Mucosa of rectum (tissue), 2 donors: Measurements from ENCODE around the gene RAB40B.

ENCODE experiments used
- H3K27ac ChIP-seq, 2 donors: one replicate each; pipeline ENCODE4 v1.7.0; 2013; ENCODE audit warnings: inconsistent platforms in 2 of 2, low read depth in 2 of 2, low read length in 2 of 2
- H3K27me3 ChIP-seq, 2 donors: one replicate each; pipeline ENCODE4 v1.7.0; 2013; ENCODE audit warnings: low read length in 2 of 2; ENCODE audit not compliant: control insufficient read depth in 2 of 2, insufficient read depth in 2 of 2
- H3K36me3 ChIP-seq, 2 donors: one replicate each; pipeline ENCODE4 v1.7.0; 2013; ENCODE audit warnings: low read length in 2 of 2; ENCODE audit not compliant: control insufficient read depth in 2 of 2, insufficient read depth in 2 of 2
- H3K4me1 ChIP-seq, 2 donors: one replicate each; pipeline ENCODE4 v1.7.0; 2013; ENCODE audit warnings: low read length in 2 of 2, mild to moderate bottlenecking in 1 of 2; ENCODE audit not compliant: control insufficient read depth in 2 of 2, insufficient read depth in 2 of 2
- H3K4me3 ChIP-seq, 2 donors: one replicate each; pipeline ENCODE4 v1.7.0; 2013; ENCODE audit warnings: low read length in 2 of 2
- H3K9ac ChIP-seq, 2 donors: one replicate each; pipeline ENCODE4 v1.7.0; 2013; ENCODE audit warnings: low read length in 2 of 2, low read depth in 1 of 2, mild to moderate bottlenecking in 1 of 2
- H3K9me3 ChIP-seq, 2 donors: one replicate each; pipeline ENCODE4 v1.7.0; 2013; ENCODE audit warnings: low read length in 2 of 2; ENCODE audit not compliant: control insufficient read depth in 2 of 2
- donor health status: healthy.
- donor health status: Normal muscosa, but diverticular disease.

RAB40B gene

DNA sequence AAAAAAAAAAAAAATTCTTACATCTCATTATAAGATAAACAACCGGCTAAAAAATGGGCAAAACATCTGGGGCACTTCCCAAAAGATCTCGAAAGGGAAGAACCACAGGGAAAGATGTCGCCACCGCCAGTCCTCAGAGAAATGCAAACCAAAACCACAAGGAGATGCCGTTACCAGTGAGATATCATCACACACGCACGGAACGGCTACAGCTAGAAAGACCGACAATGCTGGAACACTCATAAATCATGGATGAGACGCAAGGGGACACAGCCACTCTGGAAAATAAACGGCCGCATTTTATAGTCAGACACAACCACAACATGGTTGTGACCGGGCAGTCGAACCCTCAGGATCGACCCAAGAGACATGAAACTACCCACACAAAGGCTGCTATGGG lies 74.8 kb downstream of the RAB40B start:
- Histone ChIP-seq H3K36me3 (peaks cover 58 to 67% of the 10 kb centered on the region in 2 donors), H3K4me3 (no peak overlapping the region), H3K27ac (no peak overlapping the region), H3K9me3 (no peaks in the 10 kb centered on the region), H3K27me3 (no peaks in the 10 kb centered on the region), H3K4me1 (no peaks in the 10 kb centered on the region), H3K9ac (peak overlapping the region in 1 of 2 donors; percentile 14)

DNA sequence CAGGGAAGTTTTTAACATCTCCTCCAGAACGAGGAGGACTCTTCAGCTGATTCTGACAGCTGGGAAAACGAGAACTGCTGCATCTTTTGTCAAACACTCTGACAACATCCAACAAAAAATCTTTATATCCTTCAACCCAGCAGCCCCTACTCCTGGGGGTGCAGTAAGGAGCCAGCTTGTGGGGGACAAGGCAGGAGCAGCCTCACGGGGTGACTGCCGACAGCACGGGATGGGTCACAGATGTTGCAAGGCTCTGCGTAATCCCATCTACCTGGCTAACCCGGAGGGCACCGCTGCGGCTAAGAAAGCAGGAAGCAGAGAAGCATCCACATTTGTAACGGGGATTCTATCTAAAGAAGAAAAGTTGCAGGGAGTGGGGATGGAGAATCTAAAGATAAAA lies 78.9 kb downstream of the RAB40B start:
- H3K4me1 ChIP-seq = no peaks in the 10 kb centered on the region
- peaks cover 60 to 69% of the 10 kb centered on the region in 2 donors for H3K36me3 ChIP-seq
- no peaks in the 10 kb centered on the region for H3K27me3 ChIP-seq
- H3K4me3 ChIP-seq = no peak overlapping the region
- no peak overlapping the region for H3K9ac ChIP-seq
- H3K27ac ChIP-seq = no peak overlapping the region
- H3K9me3 ChIP-seq = no peaks in the 10 kb centered on the region

DNA sequence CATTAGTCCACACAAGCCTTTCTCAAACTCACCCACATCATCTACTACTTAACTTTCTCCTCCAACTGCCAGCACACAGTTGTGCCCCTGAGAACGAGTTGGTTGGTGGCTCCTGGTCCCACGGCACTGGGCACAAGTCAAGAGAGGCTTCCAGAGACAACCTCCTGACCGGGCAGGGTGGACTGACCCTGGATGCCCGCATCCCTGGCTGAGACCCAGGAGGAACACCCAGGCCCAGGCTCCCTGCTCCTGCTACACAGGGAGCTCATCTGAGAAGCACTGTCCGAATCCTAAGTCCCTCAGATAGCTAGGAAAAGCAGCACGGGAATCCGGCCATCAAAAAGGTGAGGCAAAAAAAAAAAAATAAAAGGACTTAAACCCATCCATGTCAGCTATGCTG lies 79.3 kb downstream of the RAB40B start:
- Histone ChIP-seq H3K27me3 (no peaks in the 10 kb centered on the region), H3K36me3 (peaks cover 63 to 70% of the 10 kb centered on the region in 2 donors), H3K4me3 (no peak overlapping the region), H3K9ac (no peak overlapping the region), H3K27ac (no peak overlapping the region), H3K9me3 (no peaks in the 10 kb centered on the region), H3K4me1 (no peaks in the 10 kb centered on the region)

DNA sequence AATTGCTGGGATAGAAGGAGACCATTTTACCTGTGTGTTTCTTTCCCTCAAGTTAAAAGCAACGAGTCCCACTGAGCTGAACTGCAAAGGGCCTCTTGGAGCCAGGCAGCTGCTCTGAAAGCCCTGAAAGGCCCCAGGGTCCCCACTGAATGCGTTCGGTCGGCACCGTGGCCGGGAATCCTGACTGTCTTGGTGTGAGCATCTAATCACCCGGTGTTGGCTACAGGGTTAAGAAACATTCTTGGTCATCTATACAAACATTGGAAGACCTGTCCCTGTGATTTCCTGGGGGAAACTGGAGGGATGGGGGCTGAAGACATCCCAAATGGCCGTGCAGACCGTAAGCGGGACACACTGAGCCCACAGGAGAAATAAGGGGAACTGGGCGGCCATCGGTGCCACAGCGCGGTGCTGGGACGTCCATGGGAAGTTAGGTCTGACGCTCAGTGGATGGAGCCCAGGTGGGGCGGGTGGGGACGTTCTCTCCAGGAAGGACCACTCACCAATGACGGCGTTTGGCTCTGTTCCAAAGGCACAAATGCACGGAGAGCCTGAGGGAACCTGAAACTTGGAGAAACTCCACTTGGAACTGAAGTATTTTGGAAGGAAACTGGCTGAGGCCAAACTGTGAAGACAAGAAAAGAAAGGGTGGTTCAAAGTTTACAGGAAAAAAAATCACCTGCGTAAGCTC lies 82.3 kb downstream of the RAB40B start:
- no peaks in the 10 kb centered on the region for H3K9me3 ChIP-seq
- no peak overlapping the region for H3K4me3 ChIP-seq
- no peaks in the 10 kb centered on the region for H3K27me3 ChIP-seq
- H3K36me3 ChIP-seq = peaks cover 58 to 59% of the 10 kb centered on the region in 2 donors
- no peak overlapping the region for H3K9ac ChIP-seq
- H3K27ac ChIP-seq = no peak overlapping the region
- H3K4me1 ChIP-seq = no peaks in the 10 kb centered on the region

DNA sequence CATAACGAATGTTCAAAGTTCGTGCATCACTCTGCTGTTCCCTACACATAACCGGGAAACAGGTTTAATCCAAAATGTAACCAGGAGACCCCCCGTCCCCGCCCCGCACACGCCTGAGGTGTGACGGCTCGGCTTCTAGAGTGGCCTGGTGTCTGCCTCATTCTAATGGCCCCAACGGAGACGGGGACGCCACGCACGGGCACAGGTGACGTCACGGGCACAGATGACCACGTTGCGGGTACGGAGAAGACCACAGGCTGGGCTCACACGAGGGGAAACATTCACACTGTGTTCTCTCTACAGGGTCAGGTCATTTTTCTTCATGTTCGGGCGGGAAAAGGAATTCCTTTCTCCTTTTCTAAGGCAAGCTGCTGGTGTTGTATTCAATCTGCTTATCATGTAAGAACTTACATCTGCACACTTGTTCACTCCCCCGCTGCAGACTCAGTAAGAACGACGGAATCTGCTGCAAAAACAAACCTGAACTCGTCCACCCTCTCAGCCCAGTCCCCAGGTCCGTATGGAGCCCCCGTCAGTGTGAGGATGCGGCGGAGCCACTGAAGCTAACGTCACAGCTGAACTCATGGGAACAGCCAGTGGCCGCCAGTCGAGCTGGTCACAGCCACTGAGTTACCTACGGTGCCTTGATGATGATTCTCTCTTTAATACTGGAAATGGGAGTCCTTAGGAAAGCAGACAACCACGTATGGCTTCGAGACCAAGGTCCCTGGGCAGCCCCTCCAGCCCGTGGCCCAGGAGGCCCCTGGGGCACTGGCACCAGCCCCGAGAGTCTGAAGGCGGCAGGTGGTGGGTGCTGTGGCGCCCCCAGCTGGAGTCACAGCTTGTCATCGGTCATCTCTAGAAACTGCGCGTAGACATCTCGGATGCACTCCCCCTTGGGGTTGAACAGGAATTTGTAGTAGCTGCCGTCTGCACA lies 83.1 kb downstream of the RAB40B start:
- Histone ChIP-seq H3K9ac (no peak overlapping the region), H3K27me3 (no peaks in the 10 kb centered on the region), H3K4me3 (no peak overlapping the region), H3K27ac (no peak overlapping the region), H3K9me3 (no peaks in the 10 kb centered on the region), H3K4me1 (no peaks in the 10 kb centered on the region), H3K36me3 (peaks cover 53 to 54% of the 10 kb centered on the region in 2 donors)

DNA sequence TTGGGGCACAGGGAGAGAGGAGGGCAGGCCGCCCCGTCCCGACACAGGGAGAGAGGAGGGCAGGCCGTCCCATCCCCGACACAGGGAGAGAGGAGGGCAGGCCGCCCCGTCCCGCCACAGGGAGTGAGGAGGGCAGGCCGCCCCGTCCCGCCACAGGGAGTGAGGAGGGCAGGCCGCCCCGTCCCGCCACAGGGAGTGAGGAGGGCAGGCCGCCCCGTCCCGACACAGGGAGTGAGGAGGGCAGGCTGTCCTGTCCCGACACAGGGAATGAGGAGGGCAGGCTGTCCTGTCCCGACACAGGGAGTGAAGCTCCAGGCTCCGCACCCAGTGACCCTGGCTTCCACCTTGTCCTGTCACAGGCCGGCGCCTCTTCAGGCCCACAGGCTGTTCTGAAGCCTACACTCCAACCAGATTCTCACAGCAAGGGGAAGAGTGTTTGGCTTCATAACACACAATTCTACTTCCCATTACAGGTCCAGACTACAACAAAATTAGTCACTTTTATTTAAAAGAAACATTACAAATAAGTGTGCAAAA lies 84.3 kb downstream of the RAB40B start:
- Histone ChIP-seq H3K4me1 (no peaks in the 10 kb centered on the region), H3K9me3 (no peaks in the 10 kb centered on the region), H3K27ac (no peak overlapping the region), H3K36me3 (peaks cover 45% of the 10 kb centered on the region in 2 donors), H3K27me3 (no peaks in the 10 kb centered on the region), H3K9ac (no peak overlapping the region), H3K4me3 (no peak overlapping the region)

DNA sequence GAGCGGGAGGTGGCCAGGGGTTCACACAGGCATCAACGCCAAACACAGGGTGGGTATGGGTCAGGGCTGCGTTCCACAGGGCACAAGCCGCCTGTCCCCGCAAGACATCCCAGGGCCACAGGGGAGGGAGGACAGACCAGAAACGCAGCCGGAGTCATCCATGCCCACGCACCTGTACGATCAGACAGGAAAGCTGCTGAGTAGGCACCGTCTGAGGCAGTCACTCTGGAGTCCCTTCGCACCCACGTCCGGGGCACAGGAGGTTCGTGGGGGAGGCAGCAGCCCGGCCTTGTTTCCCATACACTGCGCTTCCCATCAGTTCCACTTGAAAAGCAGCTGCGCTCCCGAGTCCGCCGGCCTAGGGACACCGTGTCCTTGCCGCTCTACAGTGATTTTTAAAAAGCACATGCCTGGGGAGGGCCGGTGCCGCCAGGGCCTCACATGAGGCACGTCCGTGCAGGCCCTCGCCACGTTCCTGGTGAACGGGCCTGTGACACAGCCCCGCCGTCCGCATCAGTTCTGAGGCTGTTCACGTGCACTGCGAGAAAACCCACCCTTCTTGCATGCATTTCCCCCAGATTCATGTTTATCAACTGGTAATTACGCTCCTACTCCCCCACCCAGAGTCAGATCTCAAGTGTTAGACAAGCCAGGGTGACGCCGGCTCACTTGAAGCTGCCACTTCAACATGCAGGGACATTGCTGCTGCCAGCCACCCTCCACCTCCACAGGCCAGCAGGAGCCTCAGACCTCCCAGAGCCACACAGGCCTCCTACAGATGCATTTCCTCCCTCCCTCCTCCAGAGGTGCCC lies 85.0 kb downstream of the RAB40B start:
- H3K36me3 ChIP-seq = peaks cover 39 to 42% of the 10 kb centered on the region in 2 donors
- H3K9ac ChIP-seq = no peak overlapping the region
- no peak overlapping the region for H3K4me3 ChIP-seq
- H3K4me1 ChIP-seq = no peaks in the 10 kb centered on the region
- no peaks in the 10 kb centered on the region for H3K27me3 ChIP-seq
- H3K27ac ChIP-seq = no peak overlapping the region
- H3K9me3 ChIP-seq = no peaks in the 10 kb centered on the region

DNA sequence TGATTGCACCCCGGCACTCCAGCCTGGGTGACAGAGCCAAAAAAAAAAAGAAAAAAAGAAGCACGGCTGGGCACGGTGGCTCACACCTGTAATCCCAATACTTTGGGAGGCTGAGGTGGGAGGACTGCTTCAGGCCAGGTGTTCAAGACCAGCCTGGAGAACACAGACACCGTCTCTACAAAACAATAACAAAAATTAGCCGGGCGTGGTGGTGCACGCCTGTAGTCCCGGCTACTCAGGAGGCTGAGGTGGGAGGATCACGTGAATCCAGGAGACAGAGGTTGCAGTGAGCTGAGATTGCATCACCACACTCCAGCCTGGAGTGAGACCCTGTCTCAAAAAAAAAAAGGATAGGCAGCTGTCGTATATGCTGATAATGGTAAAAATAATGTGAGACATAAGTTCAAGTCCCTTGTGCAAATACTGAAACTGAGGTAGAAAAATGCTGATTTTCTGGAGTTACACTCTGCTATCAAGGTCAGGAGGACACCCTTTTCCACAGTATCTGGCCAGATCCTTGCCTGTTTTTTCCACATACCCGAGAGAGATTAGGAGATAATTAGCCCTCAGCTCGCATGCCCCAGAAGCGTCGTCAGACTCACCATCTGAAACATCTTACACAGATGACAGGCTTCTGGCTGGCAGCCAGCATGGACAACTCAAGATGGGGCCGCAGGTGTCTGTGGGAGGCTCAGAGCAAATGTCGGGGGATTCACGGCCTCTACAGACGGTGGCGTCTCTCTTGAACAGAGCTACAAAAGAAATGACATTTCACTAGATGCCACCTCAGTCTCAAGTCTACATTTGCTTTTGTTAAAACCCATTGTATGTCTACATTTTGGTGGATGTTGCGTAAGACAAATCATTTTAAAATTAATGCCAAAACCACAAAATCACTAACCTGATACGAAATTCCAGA lies 87.1 kb downstream of the RAB40B start:
- H3K9ac ChIP-seq = no peak overlapping the region
- H3K27me3 ChIP-seq = no peaks in the 10 kb centered on the region
- no peak overlapping the region for H3K4me3 ChIP-seq
- H3K36me3 ChIP-seq = peaks cover 29% of the 10 kb centered on the region in 2 donors
- no peaks in the 10 kb centered on the region for H3K9me3 ChIP-seq
- no peak overlapping the region for H3K27ac ChIP-seq
- no peaks in the 10 kb centered on the region for H3K4me1 ChIP-seq

DNA sequence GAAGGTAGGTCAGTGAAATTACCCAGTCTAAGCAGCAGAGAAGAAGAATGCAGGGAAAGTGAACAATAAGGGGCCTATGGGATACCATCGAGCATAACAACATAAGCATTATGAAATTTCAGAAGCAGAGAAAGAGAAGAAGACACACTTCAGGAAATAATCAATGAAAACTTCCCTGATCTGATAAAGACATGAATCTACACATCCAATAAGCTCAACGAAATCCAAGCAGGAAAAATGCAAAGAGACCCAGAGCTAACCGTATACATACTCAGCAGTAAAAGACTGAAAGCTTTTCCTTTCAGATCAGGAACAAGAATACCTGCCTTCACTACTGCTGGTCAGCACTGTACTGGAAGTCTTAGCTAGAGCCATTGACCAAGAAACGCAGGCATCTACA lies 88.8 kb downstream of the RAB40B start:
- H3K36me3 ChIP-seq = peaks cover 21 to 26% of the 10 kb centered on the region in 2 donors
- H3K4me1 ChIP-seq = no peaks in the 10 kb centered on the region
- H3K27me3 ChIP-seq = no peaks in the 10 kb centered on the region
- H3K9ac ChIP-seq = no peak overlapping the region
- no peak overlapping the region for H3K4me3 ChIP-seq
- H3K27ac ChIP-seq = no peak overlapping the region
- H3K9me3 ChIP-seq = no peaks in the 10 kb centered on the region
